HEK293 (cell line): Measurements from ENCODE around the gene PARD3B.

Experiments
- CTCF ChIA-PET: fragments of 350-600 bp; formaldehyde crosslinking; extraction: SDS; loops from one replicate; lab custom pipeline; 2021; ENCODE audit warnings: antibody characterized with exemption; lab: Yijun Ruan, JAX
- POLR2A ChIA-PET: fragments of 300-600 bp; formaldehyde crosslinking; extraction: SDS; loops from one replicate; lab custom pipeline; 2020; ENCODE audit warnings: antibody characterized with exemption, inconsistent platforms; lab: Yijun Ruan, JAX
- H3K27ac ChIP-seq: fragments of 200-500 bp; sonication (Bioruptor generic); 2 replicates; pipeline ENCODE4 v1.5.1; 2014; ENCODE audit warnings: low read depth, low read length, control low read depth, inconsistent platforms; ENCODE audit errors: extremely low read depth
- H3K36me3 ChIP-seq, 2 experiments: fragments of 200-500 bp in 1 of 2; sonication (Bioruptor generic) in 1 of 2; 1 replicate in 1 of 2; 2 replicates in 1 of 2; pipeline ENCODE4 v1.5.1; 2014 to 2017; ENCODE audit warnings: inconsistent platforms in 2 of 2, low read length in 2 of 2; ENCODE audit not compliant: control insufficient read depth in 2 of 2, insufficient read depth in 1 of 2
- H3K4me1 ChIP-seq: fragments of 200-500 bp; sonication (Bioruptor generic); 2 replicates; pipeline ENCODE4 v1.5.1; 2014; ENCODE audit warnings: mild to moderate bottlenecking, low read length, inconsistent platforms; ENCODE audit not compliant: control insufficient read depth, insufficient read depth
- H3K4me3 ChIP-seq: 2 replicates; pipeline ENCODE4 v1.5.1; 2011; ENCODE audit warnings: low read depth, mild to moderate bottlenecking, control low read depth, low read length, moderate library complexity
- H3K9me3 ChIP-seq: fragments of 200-500 bp; sonication (Bioruptor generic); 2 replicates; pipeline ENCODE4 v1.5.1; 2014; ENCODE audit warnings: low read depth, low read length, inconsistent platforms; ENCODE audit not compliant: control insufficient read depth, insufficient read depth
- GLI4 ChIP-seq: fragments of 450-650 bp; formaldehyde crosslinking; IDR thresholded peaks from 2 replicates; pipeline ENCODE4 v1.5.1; 2016; ENCODE audit warnings: missing biosample characterization, missing genetic modification characterization
- KLF10 ChIP-seq: fragments of 450-650 bp; IDR thresholded peaks from 2 replicates; pipeline ENCODE4 v1.5.1; 2018; ENCODE audit warnings: missing biosample characterization, mild to moderate bottlenecking, missing genetic modification characterization
- KLF9 ChIP-seq: fragments of 450-650 bp; formaldehyde crosslinking; IDR thresholded peaks from 2 replicates; pipeline ENCODE4 v1.5.1; 2016; ENCODE audit warnings: missing biosample characterization, missing genetic modification characterization, low read depth
- PRDM1 ChIP-seq: fragments of 450-650 bp; formaldehyde crosslinking; IDR thresholded peaks from 2 replicates; pipeline ENCODE4; 2016; ENCODE audit warnings: missing biosample characterization, missing genetic modification characterization
- TRIM28 ChIP-seq: IDR thresholded peaks from 2 replicates; pipeline ENCODE4 v1.6.1; 2011; ENCODE audit warnings: low read length, control low read depth, borderline replicate concordance
- ZFHX2 ChIP-seq: fragments of 450-650 bp; formaldehyde crosslinking; conservative IDR thresholded peaks from 2 replicates; pipeline ENCODE4 v1.5.1; 2016; ENCODE audit warnings: missing biosample characterization, missing genetic modification characterization
- ZIC2 ChIP-seq: fragments of 450-650 bp; formaldehyde crosslinking; IDR thresholded peaks from 2 replicates; pipeline ENCODE4 v1.5.1; 2016; ENCODE audit warnings: missing biosample characterization, missing genetic modification characterization
- ZNF274 ChIP-seq, 2 experiments: fragments of 200-500 bp in 1 of 2; fragments of 450-650 bp in 1 of 2; sonication (Bioruptor generic) in 1 of 2; formaldehyde crosslinking in 1 of 2; IDR thresholded peaks; 2 replicates each; pipeline versions ENCODE4 v1.5.1 to v1.6.1; 2014 to 2016; ENCODE audit warnings: borderline replicate concordance in 1 of 2, inconsistent platforms in 1 of 2, low read length in 1 of 2, missing biosample characterization in 1 of 2, missing genetic modification characterization in 1 of 2
- ZNF292 ChIP-seq: fragments of 450-650 bp; formaldehyde crosslinking; IDR thresholded peaks from 2 replicates; pipeline ENCODE4 v1.5.1; 2016; ENCODE audit warnings: low read depth, missing biosample characterization, missing genetic modification characterization, borderline replicate concordance
- ZNF324 ChIP-seq: fragments of 450-650 bp; formaldehyde crosslinking; IDR thresholded peaks from 2 replicates; pipeline ENCODE4 v1.5.1; 2016; ENCODE audit warnings: missing biosample characterization, missing genetic modification characterization
- ZNF366 ChIP-seq: fragments of 450-650 bp; formaldehyde crosslinking; conservative IDR thresholded peaks from 2 replicates; pipeline ENCODE4 v1.5.1; 2016; ENCODE audit warnings: missing biosample characterization, missing genetic modification characterization
- ZNF433 ChIP-seq: fragments of 450-650 bp; formaldehyde crosslinking; IDR thresholded peaks from 2 replicates; pipeline ENCODE4 v1.5.1; 2016; ENCODE audit warnings: missing biosample characterization, missing genetic modification characterization, low read depth
- ZNF549 ChIP-seq: fragments of 450-650 bp; IDR thresholded peaks from 2 replicates; pipeline ENCODE4 v1.5.1; 2018; ENCODE audit warnings: missing biosample characterization, missing genetic modification characterization, mild to moderate bottlenecking, inconsistent platforms, moderate library complexity
- ZNF701 ChIP-seq: fragments of 450-650 bp; formaldehyde crosslinking; IDR thresholded peaks from 2 replicates; pipeline ENCODE4 v1.5.1; 2016; ENCODE audit warnings: missing biosample characterization, missing genetic modification characterization
- ZNF777 ChIP-seq: fragments of 450-650 bp; formaldehyde crosslinking; IDR thresholded peaks from 2 replicates; pipeline ENCODE4 v1.5.1; 2017; ENCODE audit warnings: missing biosample characterization, missing genetic modification characterization, borderline replicate concordance
- ZNF785 ChIP-seq: fragments of 450-650 bp; formaldehyde crosslinking; IDR thresholded peaks from 2 replicates; pipeline ENCODE4 v1.5.1; 2016; ENCODE audit warnings: missing biosample characterization, missing genetic modification characterization
- ZSCAN16 ChIP-seq: fragments of 450-650 bp; formaldehyde crosslinking; IDR thresholded peaks from 2 replicates; pipeline ENCODE4 v1.5.1; 2016; ENCODE audit warnings: missing biosample characterization, missing genetic modification characterization
- ZSCAN30 ChIP-seq: fragments of 450-650 bp; IDR thresholded peaks from 2 replicates; pipeline ENCODE4 v1.5.1; 2018; ENCODE audit warnings: missing biosample characterization, mild to moderate bottlenecking, missing genetic modification characterization, moderate library complexity
- TF ChIP-seq, protein P1 (sequence below): fragments of 450-650 bp; formaldehyde crosslinking; IDR thresholded peaks from 2 replicates; pipeline ENCODE4 v1.5.1; 2016; ENCODE audit warnings: missing biosample characterization, missing genetic modification characterization, low read depth
- TF ChIP-seq, protein P2 (sequence below): fragments of 450-650 bp; formaldehyde crosslinking; IDR thresholded peaks from 2 replicates; pipeline ENCODE4; 2016; ENCODE audit warnings: missing biosample characterization, missing genetic modification characterization
- TF ChIP-seq, protein P3 (sequence below): fragments of 450-650 bp; formaldehyde crosslinking; IDR thresholded peaks from 2 replicates; pipeline ENCODE4 v1.5.1; 2016; ENCODE audit warnings: missing biosample characterization, missing genetic modification characterization

The PARD3B gene

DNA sequence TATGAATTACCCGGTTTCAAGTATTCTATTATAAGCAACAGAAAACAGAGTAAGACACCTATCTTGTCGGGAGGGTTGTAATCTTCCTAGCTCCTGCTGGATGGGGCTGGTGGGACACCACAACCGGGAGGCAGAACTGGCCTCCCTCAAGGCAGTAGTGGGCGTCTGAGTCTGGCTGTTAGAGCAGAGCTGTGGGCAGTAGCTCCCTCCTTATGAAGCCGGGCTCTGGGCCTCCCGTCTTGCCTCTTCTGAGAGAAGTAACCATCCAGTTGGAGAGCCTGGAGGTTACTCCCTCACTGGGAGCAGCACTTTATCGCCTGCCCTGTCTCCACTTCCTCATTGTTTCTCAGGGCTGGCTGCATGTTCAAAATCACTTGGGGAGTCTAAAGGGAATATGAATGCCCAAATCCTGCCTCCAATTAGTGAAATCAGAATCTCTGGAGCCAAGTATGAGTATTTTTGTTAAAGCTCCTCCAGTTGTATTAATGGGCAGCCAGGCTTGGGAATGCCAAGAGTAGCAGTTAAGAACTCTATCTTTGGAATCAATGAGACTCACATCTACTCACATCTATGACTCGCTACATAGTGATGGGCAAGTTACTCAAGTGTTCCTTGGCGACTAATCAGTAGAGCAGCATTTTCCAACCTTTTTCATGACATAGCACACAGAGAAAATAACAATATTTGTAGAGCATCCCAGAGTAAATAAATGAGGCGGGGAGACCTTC is 1109.8 kb downstream of the PARD3B start:
- TF ChIP-seq ZFHX2 (tag by site-specific recombination) (0 out of 2 replicates have a peak, but pooled peaks have one; percentile 7), GLI4 (no peak)
- ChIA-PET POLR2A (no interaction called here), CTCF (no interaction called here)
- no peaks in the 10 kb centered on the region for H3K9me3 ChIP-seq
- H3K4me3 ChIP-seq: no peak overlapping the region
- no peaks in the 10 kb centered on the region for H3K36me3 ChIP-seq
- no peaks in the 10 kb centered on the region for H3K4me1 ChIP-seq
- no peak overlapping the region for H3K27ac ChIP-seq

DNA sequence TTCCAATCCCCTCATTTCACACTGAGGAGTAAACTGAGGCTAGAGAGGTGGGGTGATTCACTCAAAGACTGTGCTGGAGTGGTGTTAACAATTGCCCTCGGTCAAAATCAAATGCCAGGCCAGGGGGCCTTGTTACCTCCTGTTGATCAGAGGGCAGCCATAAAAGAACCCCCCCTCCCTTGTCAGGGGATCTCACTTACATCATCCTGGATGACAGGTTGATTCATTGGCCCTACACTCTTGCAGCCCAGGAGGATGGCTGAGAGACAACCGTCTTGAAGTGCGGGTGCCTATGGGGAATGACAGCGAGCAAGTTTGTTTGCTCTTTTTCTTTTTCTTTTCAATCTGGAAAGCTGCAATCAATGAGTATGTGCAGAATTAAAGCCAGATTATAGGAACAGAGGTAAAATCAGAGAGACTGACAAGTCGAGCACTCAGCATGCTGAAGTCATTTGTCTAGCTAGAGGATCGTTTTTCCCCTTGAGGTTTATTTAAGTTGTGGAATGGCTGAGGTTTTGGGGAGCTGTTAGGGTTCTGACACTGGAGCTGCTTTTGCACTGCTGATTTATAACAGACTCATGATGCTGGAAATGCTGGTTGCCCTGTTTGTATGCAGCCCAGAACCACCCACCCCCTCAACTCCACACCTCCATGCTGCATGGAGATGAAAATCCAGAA is 1110.6 kb downstream of the PARD3B start:
- CTCF ChIA-PET: interaction anchor here (0.5 kb wide), 1 partner anchor 17 kb away, joined by 4 read pairs; no protein-coding TSS in a partner anchor
- Histone ChIP-seq H3K36me3 (no peaks in the 10 kb centered on the region), H3K9me3 (no peaks in the 10 kb centered on the region), H3K27ac (no peak overlapping the region), H3K4me3 (no peak overlapping the region), H3K4me1 (no peaks in the 10 kb centered on the region)
- POLR2A ChIA-PET: no interaction called here
- TF ChIP-seq ZIC2 (tag by site-specific recombination) (peak; percentile 52), ZNF324 (tag by site-specific recombination) (no peak)

DNA sequence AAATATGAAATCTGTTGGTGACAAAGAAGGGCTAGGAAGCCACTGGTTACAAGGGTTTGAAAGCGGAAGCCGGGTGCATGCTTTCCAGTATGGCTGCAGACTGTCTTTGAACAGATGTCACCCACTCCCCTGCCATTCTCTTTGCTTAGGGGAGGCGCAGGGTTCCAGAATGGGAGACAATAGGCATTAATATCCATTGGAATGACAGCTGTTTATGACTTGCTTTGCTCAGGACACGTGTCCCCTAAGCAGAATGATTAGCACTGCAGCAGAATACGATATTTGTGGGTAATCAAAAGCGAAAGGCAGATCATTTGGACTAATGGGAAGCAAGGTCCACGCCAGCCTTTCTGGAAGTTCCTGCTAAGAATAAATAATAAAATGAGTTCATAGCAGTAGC is 1111.2 kb downstream of the PARD3B start:
- no peaks in the 10 kb centered on the region for H3K9me3 ChIP-seq
- ChIA-PET POLR2A (no interaction called here), CTCF (interaction anchor here (0.5 kb wide), 1 partner anchor 17 kb away, joined by 4 read pairs; no protein-coding TSS in a partner anchor)
- TF ChIP-seq TRIM28 (no peak), ZNF701 (tag by site-specific recombination) (no peak), PRDM1 (no peak), KLF9 (no peak), ZNF785 (no peak), ZNF366 (tag by site-specific recombination) (no peak), ZSCAN16 (tag by site-specific recombination) (no peak), ZNF274 (IDR thresholded peaks at IDR 0.05; ENCODE audit: low read length) (no peak), ZNF274 (tag by site-specific recombination; IDR thresholded peaks at IDR 0.05; ENCODE audit: borderline replicate concordance) (no peak), ZNF777 (tag by site-specific recombination) (no peak), ZSCAN30 (no peak), ZNF433 (tag by site-specific recombination) (no peak), ZNF549 (no peak), KLF10 (tag by site-specific recombination) (no peak), ZNF292 (tag by site-specific recombination) (no peak)
- TF ChIP-seq, protein P1, sequence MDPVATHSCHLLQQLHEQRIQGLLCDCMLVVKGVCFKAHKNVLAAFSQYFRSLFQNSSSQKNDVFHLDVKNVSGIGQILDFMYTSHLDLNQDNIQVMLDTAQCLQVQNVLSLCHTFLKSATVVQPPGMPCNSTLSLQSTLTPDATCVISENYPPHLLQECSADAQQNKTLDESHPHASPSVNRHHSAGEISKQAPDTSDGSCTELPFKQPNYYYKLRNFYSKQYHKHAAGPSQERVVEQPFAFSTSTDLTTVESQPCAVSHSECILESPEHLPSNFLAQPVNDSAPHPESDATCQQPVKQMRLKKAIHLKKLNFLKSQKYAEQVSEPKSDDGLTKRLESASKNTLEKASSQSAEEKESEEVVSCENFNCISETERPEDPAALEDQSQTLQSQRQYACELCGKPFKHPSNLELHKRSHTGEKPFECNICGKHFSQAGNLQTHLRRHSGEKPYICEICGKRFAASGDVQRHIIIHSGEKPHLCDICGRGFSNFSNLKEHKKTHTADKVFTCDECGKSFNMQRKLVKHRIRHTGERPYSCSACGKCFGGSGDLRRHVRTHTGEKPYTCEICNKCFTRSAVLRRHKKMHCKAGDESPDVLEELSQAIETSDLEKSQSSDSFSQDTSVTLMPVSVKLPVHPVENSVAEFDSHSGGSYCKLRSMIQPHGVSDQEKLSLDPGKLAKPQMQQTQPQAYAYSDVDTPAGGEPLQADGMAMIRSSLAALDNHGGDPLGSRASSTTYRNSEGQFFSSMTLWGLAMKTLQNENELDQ (tag by site-specific recombination): no peak
- TF ChIP-seq, protein P2, sequence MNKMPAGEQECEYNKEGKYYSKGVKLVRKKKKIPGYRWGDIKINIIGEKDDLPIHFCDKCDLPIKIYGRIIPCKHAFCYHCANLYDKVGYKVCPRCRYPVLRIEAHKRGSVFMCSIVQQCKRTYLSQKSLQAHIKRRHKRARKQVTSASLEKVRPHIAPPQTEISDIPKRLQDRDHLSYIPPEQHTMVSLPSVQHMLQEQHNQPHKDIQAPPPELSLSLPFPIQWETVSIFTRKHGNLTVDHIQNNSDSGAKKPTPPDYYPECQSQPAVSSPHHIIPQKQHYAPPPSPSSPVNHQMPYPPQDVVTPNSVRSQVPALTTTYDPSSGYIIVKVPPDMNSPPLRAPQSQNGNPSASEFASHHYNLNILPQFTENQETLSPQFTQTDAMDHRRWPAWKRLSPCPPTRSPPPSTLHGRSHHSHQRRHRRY: no peak
- TF ChIP-seq, protein P3, sequence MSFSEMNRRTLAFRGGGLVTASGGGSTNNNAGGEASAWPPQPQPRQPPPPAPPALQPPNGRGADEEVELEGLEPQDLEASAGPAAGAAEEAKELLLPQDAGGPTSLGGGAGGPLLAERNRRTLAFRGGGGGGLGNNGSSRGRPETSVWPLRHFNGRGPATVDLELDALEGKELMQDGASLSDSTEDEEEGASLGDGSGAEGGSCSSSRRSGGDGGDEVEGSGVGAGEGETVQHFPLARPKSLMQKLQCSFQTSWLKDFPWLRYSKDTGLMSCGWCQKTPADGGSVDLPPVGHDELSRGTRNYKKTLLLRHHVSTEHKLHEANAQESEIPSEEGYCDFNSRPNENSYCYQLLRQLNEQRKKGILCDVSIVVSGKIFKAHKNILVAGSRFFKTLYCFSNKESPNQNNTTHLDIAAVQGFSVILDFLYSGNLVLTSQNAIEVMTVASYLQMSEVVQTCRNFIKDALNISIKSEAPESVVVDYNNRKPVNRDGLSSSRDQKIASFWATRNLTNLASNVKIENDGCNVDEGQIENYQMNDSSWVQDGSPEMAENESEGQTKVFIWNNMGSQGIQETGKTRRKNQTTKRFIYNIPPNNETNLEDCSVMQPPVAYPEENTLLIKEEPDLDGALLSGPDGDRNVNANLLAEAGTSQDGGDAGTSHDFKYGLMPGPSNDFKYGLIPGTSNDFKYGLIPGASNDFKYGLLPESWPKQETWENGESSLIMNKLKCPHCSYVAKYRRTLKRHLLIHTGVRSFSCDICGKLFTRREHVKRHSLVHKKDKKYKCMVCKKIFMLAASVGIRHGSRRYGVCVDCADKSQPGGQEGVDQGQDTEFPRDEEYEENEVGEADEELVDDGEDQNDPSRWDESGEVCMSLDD: no peak
- H3K27ac ChIP-seq: no peak overlapping the region
- H3K4me3 ChIP-seq: no peak overlapping the region
- H3K36me3 ChIP-seq: no peaks in the 10 kb centered on the region
- no peaks in the 10 kb centered on the region for H3K4me1 ChIP-seq
